Measurements from ENCODE around the gene CYBA.

DNA sequence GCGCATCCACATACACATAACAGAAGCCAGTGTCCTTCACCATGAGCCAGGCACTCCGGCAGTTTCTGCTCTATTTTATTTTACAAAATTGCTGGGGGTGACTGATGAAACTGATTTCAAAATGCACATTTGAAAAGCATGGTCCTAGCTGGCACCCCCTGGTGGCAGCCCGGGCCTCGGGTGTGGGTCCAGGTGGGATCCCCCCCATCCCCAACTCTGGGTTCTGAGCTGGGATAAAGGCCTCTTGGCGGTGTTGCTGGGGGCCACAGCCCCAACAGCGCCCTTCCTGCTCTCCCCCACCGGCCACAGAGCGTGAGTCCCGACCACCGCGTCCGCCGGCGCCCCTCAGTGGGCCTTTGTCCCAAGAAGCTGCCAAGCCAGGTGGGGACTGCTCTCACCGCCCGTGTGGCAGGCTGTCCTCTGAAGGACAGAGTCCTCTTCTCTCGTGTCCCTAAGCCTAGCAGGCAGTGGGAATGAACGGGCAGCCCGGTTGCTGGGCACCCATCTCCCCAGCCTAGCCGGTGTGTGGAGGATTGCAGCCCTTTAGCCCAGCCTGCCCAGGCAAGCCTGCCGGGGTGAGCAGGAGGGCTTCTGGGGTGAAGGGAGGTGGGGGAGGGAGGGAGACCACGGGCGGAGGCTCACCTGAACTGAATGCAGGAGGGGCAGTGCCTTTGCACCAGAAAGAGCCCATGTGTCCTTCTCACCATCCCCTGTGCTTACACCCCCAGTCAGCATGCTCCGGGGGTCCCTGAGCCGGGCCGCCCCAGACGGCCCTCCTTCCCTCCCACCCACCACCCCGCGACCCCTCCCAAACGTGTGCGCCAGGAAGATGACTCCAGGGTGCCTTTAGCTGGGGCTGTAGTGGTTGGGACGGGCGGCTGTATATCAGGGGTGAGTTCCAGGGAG lies 34.6 kb upstream of the CYBA start:
- TF ChIP-seq LEF1 (IDR thresholded peaks at IDR 0.05; ENCODE audit: borderline replicate concordance) (no peak), BHLHE40 (IDR thresholded peaks at IDR 0.05; ENCODE audit: borderline replicate concordance) (no peak), ZNF384 (IDR thresholded peaks at IDR 0.05) (no peak), SUZ12 (IDR thresholded peaks at IDR 0.05) (no peak), SP1 (IDR thresholded peaks at IDR 0.05) (no peak), ELF4 (IDR thresholded peaks at IDR 0.05) (no peak), TARDBP (IDR thresholded peaks at IDR 0.05) (no peak), FOXA1 (IDR thresholded peaks at IDR 0.05) (no peak), FOXM1 (IDR thresholded peaks at IDR 0.05; ENCODE audit: borderline replicate concordance) (no peak)
- TF ChIP-seq, protein P1, sequence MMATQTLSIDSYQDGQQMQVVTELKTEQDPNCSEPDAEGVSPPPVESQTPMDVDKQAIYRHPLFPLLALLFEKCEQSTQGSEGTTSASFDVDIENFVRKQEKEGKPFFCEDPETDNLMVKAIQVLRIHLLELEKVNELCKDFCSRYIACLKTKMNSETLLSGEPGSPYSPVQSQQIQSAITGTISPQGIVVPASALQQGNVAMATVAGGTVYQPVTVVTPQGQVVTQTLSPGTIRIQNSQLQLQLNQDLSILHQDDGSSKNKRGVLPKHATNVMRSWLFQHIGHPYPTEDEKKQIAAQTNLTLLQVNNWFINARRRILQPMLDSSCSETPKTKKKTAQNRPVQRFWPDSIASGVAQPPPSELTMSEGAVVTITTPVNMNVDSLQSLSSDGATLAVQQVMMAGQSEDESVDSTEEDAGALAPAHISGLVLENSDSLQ (IDR thresholded peaks at IDR 0.05) = no peak

All from HEK293T (cell line).